ENCODE measurements around the gene RTN4RL2. TPM values are rescaled to one million over a fixed set of nuclear protein-coding genes. Genes with fewer than 3 reads are reported as not detected.

The RTN4RL2 gene
- total and polyA plus RNA-seq, 9 of the 15 experiments (the other 6 are each of a cell fraction or from before 2014, with no cell fraction given): 0.06 to 1.9 (median 0.34) TPM; not detected in 4

DNA sequence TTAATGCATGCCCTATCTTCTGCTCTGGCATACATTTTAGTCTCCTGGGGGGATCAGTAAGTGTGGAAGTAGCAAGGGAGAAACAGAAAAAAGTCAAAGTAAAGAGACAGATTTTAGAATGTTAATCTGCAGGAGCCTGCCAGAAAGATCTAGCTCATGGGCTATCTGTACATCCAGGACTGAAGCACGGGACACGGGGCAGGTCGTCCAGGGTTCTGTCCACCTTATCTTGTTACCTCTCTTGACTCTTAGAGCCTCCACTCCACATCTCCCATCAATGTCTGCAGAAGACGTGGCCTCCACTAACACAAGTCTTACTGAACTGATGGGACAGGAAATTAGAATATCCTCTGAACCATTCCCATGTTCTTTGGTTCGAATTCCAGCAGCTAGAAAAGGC is 31.7 kb upstream of the RTN4RL2 start:
- H3K4me1 ChIP-seq (replicated peaks in 1 of 2; ENCODE audit: control insufficient read depth in 2 of 2, insufficient read depth in 2 of 2, low read length in 2 of 2): peaks cover 49 to 69% of the 10 kb centered on the region in 2 experiments
- no peak overlapping the region for H3K4me3 ChIP-seq
- 9% methylated on average over 5 of the region's 5 CpGs for WGBS (ENCODE audit: insufficient coverage, low coverage, missing lambda C conversion rate)
- ChIA-PET CTCF (ENCODE audit: low intra/inter-chr PET ratio) (interaction anchor here (0.7 kb wide), 1 partner anchor 28 kb away, joined by 3 read pairs; no protein-coding TSS in a partner anchor), POLR2A (interaction anchor here (1.2 to 1.5 kb wide), 2 partner anchors 29 to 65 kb away, joined by 3 to 4 read pairs; no protein-coding TSS in a partner anchor)
- peaks cover 26% of the 10 kb centered on the region for H3K36me3 ChIP-seq (ENCODE audit: control insufficient read depth, insufficient read depth, low read length)
- BruUV-seq (replicated peaks): no TSS peak
- intact Hi-C loops (cut with micrococcal nuclease) (no loop called here), in situ Hi-C loops (cut with MboI) (no loop called here)
- H3K79me2 ChIP-seq (ENCODE audit: control insufficient read depth, insufficient read depth, low read length): peaks cover 36% of the 10 kb centered on the region
- ATAC-seq (no peak), FAIRE-seq (peak; percentile 54), DNase-seq (ENCODE audit: extremely low read depth in 1 of 4, low spot score in 3 of 4) (peak in 1 of 4 experiments; percentile 68)
- peaks cover 7% of the 10 kb centered on the region for H3K9me1 ChIP-seq (ENCODE audit: control insufficient read depth, insufficient read depth, low read length)
- no peaks in the 10 kb centered on the region for H3K27me3 ChIP-seq (ENCODE audit: control insufficient read depth in 2 of 2, insufficient read depth in 2 of 2, low read length in 2 of 2)
- no peaks in the 10 kb centered on the region for H3K9me3 ChIP-seq (replicated peaks; ENCODE audit: control insufficient read depth, insufficient read depth, low read depth, low read length)
- H2AFZ ChIP-seq (ENCODE audit: low read depth, low read length): 0 out of 2 replicates have a peak overlapping the region, but pooled peaks have one; percentile 18
- H3K27ac ChIP-seq (ENCODE audit: extremely low read depth, low read depth, low read length): no peak overlapping the region
- H4K20me1 ChIP-seq (replicated peaks; ENCODE audit: control insufficient read depth, insufficient read depth, low read length): peaks cover 7% of the 10 kb centered on the region; the same call in 1 of the 2 replicates
- H3K9ac ChIP-seq (ENCODE audit: insufficient read depth in 1 of 2, low read depth in 2 of 2, low read length in 2 of 2): no peak overlapping the region
- no peak overlapping the region; the same call in 1 of the 2 replicates for H3K4me2 ChIP-seq (ENCODE audit: insufficient read depth, low read length)
- no peak for TF ChIP-seq ZNF239 (CRISPR knock-in tag; IDR thresholded peaks at IDR 0.05)
- TF ChIP-seq, protein P1, sequence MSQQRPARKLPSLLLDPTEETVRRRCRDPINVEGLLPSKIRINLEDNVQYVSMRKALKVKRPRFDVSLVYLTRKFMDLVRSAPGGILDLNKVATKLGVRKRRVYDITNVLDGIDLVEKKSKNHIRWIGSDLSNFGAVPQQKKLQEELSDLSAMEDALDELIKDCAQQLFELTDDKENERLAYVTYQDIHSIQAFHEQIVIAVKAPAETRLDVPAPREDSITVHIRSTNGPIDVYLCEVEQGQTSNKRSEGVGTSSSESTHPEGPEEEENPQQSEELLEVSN (IDR thresholded peaks at IDR 0.05; ENCODE audit: borderline replicate concordance in 1 of 2, extremely low read depth in 1 of 2, insufficient read depth in 1 of 2, insufficient read length in 1 of 2, low read depth in 1 of 2, low read length in 1 of 2, poor library complexity in 1 of 2, severe bottlenecking in 1 of 2): no peak
- TF ChIP-seq SOX6 (IDR thresholded peaks at IDR 0.05): no peak
- no peak for TF ChIP-seq ASH1L (IDR thresholded peaks at IDR 0.05; ENCODE audit: borderline replicate concordance, low read depth, partially characterized antibody)
- no peak for TF ChIP-seq RBM17 (IDR thresholded peaks at IDR 0.05; ENCODE audit: borderline replicate concordance, low read depth, low read length)
- TF ChIP-seq, protein P2, sequence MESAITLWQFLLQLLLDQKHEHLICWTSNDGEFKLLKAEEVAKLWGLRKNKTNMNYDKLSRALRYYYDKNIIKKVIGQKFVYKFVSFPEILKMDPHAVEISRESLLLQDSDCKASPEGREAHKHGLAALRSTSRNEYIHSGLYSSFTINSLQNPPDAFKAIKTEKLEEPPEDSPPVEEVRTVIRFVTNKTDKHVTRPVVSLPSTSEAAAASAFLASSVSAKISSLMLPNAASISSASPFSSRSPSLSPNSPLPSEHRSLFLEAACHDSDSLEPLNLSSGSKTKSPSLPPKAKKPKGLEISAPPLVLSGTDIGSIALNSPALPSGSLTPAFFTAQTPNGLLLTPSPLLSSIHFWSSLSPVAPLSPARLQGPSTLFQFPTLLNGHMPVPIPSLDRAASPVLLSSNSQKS (CRISPR knock-in tag; IDR thresholded peaks at IDR 0.05): no peak
- TF ChIP-seq MCM5 (IDR thresholded peaks at IDR 0.05; ENCODE audit: low read depth): no peak
- TF ChIP-seq FIP1L1 (IDR thresholded peaks at IDR 0.05; ENCODE audit: low read depth, low read length, poor library complexity, severe bottlenecking): no peak
- peak; percentile 38 for TF ChIP-seq TAL1 (IDR thresholded peaks at IDR 0.05)
- TF ChIP-seq RCOR1 (IDR thresholded peaks at IDR 0.05; ENCODE audit: borderline replicate concordance in 1 of 2, low read depth in 2 of 2, low read length in 2 of 2): peak in 1 of 2 experiments; percentile 63; a peak in 1 of 4 replicates
- no peak for TF ChIP-seq NEUROD1 (IDR thresholded peaks at IDR 0.05; ENCODE audit: borderline replicate concordance, low read depth, low read length, partially characterized antibody)
- TF ChIP-seq CBFA2T2 (conservative IDR thresholded peaks at IDR 0.05): peak; percentile 56; the same call in 1 of the 2 replicates
- no peak for TF ChIP-seq NR1H2 (CRISPR knock-in tag; IDR thresholded peaks at IDR 0.05)
- TF ChIP-seq NUFIP1 (IDR thresholded peaks at IDR 0.05; ENCODE audit: partially characterized antibody): no peak
- TF ChIP-seq, protein P3, sequence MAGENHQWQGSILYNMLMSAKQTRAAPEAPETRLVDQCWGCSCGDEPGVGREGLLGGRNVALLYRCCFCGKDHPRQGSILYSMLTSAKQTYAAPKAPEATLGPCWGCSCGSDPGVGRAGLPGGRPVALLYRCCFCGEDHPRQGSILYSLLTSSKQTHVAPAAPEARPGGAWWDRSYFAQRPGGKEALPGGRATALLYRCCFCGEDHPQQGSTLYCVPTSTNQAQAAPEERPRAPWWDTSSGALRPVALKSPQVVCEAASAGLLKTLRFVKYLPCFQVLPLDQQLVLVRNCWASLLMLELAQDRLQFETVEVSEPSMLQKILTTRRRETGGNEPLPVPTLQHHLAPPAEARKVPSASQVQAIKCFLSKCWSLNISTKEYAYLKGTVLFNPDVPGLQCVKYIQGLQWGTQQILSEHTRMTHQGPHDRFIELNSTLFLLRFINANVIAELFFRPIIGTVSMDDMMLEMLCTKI (IDR thresholded peaks at IDR 0.05; ENCODE audit: partially characterized antibody): no peak
- TF ChIP-seq, protein P4, sequence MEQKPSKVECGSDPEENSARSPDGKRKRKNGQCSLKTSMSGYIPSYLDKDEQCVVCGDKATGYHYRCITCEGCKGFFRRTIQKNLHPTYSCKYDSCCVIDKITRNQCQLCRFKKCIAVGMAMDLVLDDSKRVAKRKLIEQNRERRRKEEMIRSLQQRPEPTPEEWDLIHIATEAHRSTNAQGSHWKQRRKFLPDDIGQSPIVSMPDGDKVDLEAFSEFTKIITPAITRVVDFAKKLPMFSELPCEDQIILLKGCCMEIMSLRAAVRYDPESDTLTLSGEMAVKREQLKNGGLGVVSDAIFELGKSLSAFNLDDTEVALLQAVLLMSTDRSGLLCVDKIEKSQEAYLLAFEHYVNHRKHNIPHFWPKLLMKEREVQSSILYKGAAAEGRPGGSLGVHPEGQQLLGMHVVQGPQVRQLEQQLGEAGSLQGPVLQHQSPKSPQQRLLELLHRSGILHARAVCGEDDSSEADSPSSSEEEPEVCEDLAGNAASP (IDR thresholded peaks at IDR 0.05): no peak
- TF ChIP-seq ZFP30 (CRISPR knock-in tag; IDR thresholded peaks at IDR 0.05; ENCODE audit: borderline replicate concordance): no peak
- no peak for TF ChIP-seq MIER1 (IDR thresholded peaks at IDR 0.05; ENCODE audit: low read depth)
